HL-60 (cell line): ENCODE results near the gene NLRP3.
A peak's percentile ranks its signal among the peaks of the same experiment; 100 is the strongest.
"Not testable (repeated sequence)": the region's sequence is repeated elsewhere in the genome, so short reads cannot be mapped to it uniquely, and the experiment has no call there.

Experiments used
- DNase-seq, 2 experiments: peaks; one replicate each; pipeline ENCODE4 v3.0.0-alpha.2; 2010 to 2020; ENCODE audit warnings: low read depth in 1 of 2, low spot score in 1 of 2
- H3K27ac ChIP-seq: fragments of 250-450 bp; sonication (Bioruptor Pico); replicated peaks from 2 replicates; pipeline ENCODE4 v1.5.1; 2020; ENCODE audit warnings: mild to moderate bottlenecking, moderate library complexity
- H3K27me3 ChIP-seq: fragments of 250-450 bp; sonication (Bioruptor Pico); 2 replicates; pipeline ENCODE4 v1.5.1; 2021; ENCODE audit warnings: mild to moderate bottlenecking, moderate library complexity; ENCODE audit not compliant: insufficient read depth, poor library complexity, severe bottlenecking
- H3K4me3 ChIP-seq: replicated peaks from 2 replicates; pipeline ENCODE4 v1.5.1; 2011; ENCODE audit warnings: mild to moderate bottlenecking, control low read depth, low read length; ENCODE audit not compliant: insufficient read depth
- GABPA ChIP-seq: IDR thresholded peaks from 2 replicates; pipeline ENCODE4 v1.6.1; 2012; ENCODE audit warnings: low read depth
- POLR2AphosphoS5 ChIP-seq: IDR thresholded peaks from 2 replicates; pipeline ENCODE4 v1.6.1; 2012; ENCODE audit warnings: low read depth
- SPI1 ChIP-seq: IDR thresholded peaks from 2 replicates; pipeline ENCODE4 v1.6.1; 2012; ENCODE audit warnings: low read depth, mild to moderate bottlenecking, borderline replicate concordance
- long read RNA-seq: library from polyadenylated mRNA; unstranded; transcript quantifications from one replicate; pipeline ENCODE4 v2.0.0, GENCODE V29; 2020
- TF ChIP-seq, protein P1 (sequence below): IDR thresholded peaks from 2 replicates; pipeline ENCODE4 v1.6.1; 2012; ENCODE audit warnings: low read depth; ENCODE audit not compliant: insufficient replicate concordance
- TF ChIP-seq, protein P2 (sequence below): IDR thresholded peaks from one replicate; pipeline ENCODE4 v1.5.1; 2011; ENCODE audit warnings: low read length, control low read depth, inconsistent platforms; ENCODE audit not compliant: insufficient read depth

Gene NLRP3
- long read RNA-seq, partial matches to known transcripts = 1 of 9 reads
- long read RNA-seq, other reads (novel, unspliced or antisense) = 6 of 9 reads

GRCh38 chr1:247415423-247416361 lies at the start of gene NLRP3:
Gene NLRP3, plus strand, starts transcription at chr1:247416173. Its CDS starts 2,628 bp downstream, at chr1:247418801.
- TF ChIP-seq, protein P1, sequence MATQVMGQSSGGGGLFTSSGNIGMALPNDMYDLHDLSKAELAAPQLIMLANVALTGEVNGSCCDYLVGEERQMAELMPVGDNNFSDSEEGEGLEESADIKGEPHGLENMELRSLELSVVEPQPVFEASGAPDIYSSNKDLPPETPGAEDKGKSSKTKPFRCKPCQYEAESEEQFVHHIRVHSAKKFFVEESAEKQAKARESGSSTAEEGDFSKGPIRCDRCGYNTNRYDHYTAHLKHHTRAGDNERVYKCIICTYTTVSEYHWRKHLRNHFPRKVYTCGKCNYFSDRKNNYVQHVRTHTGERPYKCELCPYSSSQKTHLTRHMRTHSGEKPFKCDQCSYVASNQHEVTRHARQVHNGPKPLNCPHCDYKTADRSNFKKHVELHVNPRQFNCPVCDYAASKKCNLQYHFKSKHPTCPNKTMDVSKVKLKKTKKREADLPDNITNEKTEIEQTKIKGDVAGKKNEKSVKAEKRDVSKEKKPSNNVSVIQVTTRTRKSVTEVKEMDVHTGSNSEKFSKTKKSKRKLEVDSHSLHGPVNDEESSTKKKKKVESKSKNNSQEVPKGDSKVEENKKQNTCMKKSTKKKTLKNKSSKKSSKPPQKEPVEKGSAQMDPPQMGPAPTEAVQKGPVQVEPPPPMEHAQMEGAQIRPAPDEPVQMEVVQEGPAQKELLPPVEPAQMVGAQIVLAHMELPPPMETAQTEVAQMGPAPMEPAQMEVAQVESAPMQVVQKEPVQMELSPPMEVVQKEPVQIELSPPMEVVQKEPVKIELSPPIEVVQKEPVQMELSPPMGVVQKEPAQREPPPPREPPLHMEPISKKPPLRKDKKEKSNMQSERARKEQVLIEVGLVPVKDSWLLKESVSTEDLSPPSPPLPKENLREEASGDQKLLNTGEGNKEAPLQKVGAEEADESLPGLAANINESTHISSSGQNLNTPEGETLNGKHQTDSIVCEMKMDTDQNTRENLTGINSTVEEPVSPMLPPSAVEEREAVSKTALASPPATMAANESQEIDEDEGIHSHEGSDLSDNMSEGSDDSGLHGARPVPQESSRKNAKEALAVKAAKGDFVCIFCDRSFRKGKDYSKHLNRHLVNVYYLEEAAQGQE = peak; percentile 33
- TF ChIP-seq GABPA (peak; percentile 25; the same call in 1 of the 2 replicates), SPI1 (peak; percentile 76), POLR2AphosphoS5 (peak; percentile 94)
- TF ChIP-seq, protein P2, sequence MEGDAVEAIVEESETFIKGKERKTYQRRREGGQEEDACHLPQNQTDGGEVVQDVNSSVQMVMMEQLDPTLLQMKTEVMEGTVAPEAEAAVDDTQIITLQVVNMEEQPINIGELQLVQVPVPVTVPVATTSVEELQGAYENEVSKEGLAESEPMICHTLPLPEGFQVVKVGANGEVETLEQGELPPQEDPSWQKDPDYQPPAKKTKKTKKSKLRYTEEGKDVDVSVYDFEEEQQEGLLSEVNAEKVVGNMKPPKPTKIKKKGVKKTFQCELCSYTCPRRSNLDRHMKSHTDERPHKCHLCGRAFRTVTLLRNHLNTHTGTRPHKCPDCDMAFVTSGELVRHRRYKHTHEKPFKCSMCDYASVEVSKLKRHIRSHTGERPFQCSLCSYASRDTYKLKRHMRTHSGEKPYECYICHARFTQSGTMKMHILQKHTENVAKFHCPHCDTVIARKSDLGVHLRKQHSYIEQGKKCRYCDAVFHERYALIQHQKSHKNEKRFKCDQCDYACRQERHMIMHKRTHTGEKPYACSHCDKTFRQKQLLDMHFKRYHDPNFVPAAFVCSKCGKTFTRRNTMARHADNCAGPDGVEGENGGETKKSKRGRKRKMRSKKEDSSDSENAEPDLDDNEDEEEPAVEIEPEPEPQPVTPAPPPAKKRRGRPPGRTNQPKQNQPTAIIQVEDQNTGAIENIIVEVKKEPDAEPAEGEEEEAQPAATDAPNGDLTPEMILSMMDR = no peak
- peak within 1 kb of the TSS; percentile 75 for H3K27ac ChIP-seq
- H3K4me3 ChIP-seq = peak within 1 kb of the TSS; percentile 59
- H3K27me3 ChIP-seq = no peaks in the 10 kb centered on the region
- DNase-seq = peak; percentile 77 to 82

DNA sequence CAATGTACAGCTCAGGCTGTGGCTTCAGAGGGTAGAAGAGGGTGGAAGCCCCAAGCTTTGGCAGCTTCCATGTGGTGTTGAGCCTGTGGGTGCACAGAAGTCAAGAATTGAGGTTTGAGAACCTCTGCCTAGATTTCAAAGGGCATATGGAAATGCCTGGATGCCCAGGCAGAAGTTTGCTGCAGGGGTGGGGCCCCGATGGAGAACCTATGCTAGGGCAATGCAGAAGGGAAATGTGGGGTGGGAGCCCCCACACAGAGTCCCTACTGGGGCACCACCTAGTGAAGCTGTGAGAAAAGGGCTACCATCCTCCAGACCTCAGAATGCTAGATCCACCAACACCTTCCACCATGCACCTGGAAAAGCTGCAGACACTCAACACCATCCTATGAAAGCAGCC lies 49.6 kb upstream of the NLRP3 start:
- not testable (repeated sequence) for DNase-seq, H3K4me3 ChIP-seq, H3K27me3 ChIP-seq, H3K27ac ChIP-seq

DNA sequence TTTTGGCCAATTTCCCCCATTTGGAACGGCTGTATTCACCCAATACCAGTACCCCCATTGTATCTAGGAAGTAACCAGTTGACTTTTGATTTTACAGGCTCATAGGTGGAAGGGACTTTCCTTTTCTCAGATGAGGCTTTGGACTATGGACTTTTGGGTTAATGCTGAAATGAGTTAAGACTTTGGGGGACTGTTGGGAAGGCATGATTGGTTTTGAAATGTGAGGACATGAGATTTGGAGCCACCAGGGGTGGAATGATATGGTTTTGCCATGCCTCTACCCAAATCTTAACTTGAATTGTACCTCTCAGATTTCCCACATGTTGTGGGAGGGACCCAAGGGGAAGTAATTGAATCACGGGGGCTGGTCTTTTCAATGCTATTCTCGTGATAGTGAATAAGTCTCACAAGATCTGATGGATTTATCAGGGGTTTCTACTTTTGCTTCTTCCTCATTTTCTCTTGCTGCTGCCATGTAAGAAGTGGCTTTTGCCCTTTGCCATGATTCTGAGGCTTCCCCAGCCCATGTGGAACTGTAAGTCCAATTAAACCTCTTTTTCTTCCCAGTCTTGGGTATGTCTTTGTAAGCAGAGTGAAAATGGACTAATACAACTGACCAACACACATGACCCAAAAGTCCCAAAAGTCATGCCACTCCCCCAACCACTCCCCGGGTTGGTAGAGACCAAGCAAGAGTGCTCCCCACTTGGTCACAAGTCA lies 48.9 kb upstream of the NLRP3 start:
- H3K27me3 ChIP-seq = no peaks in the 10 kb centered on the region
- TF ChIP-seq, protein P1 = no peak
- TF ChIP-seq, protein P2 = no peak
- TF ChIP-seq POLR2AphosphoS5 (no peak), SPI1 (no peak), GABPA (no peak)
- no peak overlapping the region for H3K27ac ChIP-seq
- no peak for DNase-seq
- H3K4me3 ChIP-seq = no peak overlapping the region

DNA sequence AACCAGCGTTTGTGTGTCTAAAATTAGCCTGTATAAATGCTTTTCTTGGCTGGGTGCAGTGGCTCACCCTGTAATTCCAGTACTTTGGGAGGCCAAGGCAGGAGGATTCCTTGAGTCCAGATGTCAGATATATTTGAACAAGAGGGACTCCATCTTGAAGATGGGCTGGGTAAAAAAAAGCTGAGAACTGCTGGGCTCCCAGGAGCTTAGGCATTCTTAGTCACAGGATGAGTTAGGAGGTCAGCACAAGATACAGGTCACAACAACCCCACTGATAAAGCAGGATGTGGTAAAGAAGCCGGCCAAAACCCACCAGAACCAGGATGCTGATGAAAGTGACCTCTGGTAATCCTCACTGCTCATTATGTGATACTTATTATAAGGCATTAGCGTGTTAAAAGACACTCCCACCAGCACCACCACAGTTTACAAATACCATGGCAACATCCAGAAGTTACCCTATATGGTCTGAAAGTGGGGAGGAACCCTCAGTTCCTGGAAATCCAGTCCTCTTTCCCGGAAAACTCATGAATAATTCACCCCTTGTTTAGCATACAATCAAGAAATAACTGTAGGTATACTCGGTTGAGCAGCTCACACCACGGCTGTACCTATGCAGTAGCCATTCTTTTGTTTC lies 48.1 kb upstream of the NLRP3 start:
- H3K27ac ChIP-seq = no peak overlapping the region
- no peaks in the 10 kb centered on the region for H3K27me3 ChIP-seq
- no peak for DNase-seq
- TF ChIP-seq GABPA = no peak
- TF ChIP-seq, protein P2 = no peak
- no peak for TF ChIP-seq SPI1
- TF ChIP-seq, protein P1 = no peak
- TF ChIP-seq POLR2AphosphoS5 = no peak
- H3K4me3 ChIP-seq = no peak overlapping the region
